SK-N-SH (cell line): ENCODE data around the gene TTC32. TPM values are rescaled to one million over a fixed set of nuclear protein-coding genes. Genes with fewer than 3 reads are reported as not detected.

Source experiments
- CTCF ChIA-PET: fragments of 300-600, 350-600 bp; formaldehyde crosslinking; extraction: SDS; loops from one replicate; lab custom pipeline; 2021; lab: Yijun Ruan, JAX
- POLR2A ChIA-PET: fragments of 350-600 bp; sonication (Branson Sonifier 250); formaldehyde crosslinking; extraction: SDS; loops from one replicate; lab custom pipeline; 2020; ENCODE audit warnings: antibody characterized with exemption, inconsistent platforms; lab: Yijun Ruan, JAX
- DNase-seq: peaks from one replicate; pipeline ENCODE4 v3.0.0; 2012
- H2AFZ ChIP-seq: fragments of 200-600 bp; sonication (generic); 2 replicates; pipeline ENCODE4 v1.8.1; 2016; ENCODE audit warnings: antibody characterized with exemption, mild to moderate bottlenecking, low read depth
- H3F3A ChIP-seq: fragments of 200-600 bp; sonication (generic); replicated peaks from 2 replicates; pipeline ENCODE3; 2016; ENCODE audit warnings: antibody characterized with exemption, mild to moderate bottlenecking; ENCODE audit not compliant: insufficient read depth
- H3K27ac ChIP-seq, 2 experiments: fragments of 200-500 bp in 1 of 2; fragments of 200-600 bp in 1 of 2; sonication (Bioruptor generic) in 1 of 2; sonication (generic), shearing (Covaris generic) in 1 of 2; 2 replicates each; pipeline versions ENCODE4 v1.5.1 to v1.6.1; 2014 to 2016; ENCODE audit warnings: low read depth in 2 of 2, inconsistent platforms in 1 of 2, low read length in 1 of 2, mild to moderate bottlenecking in 1 of 2, mixed read lengths in 1 of 2
- H3K27me3 ChIP-seq: fragments of 200-600 bp; sonication (generic), shearing (Covaris generic); 2 replicates; pipeline ENCODE4 v1.6.1; 2016; ENCODE audit warnings: mixed run types; ENCODE audit not compliant: insufficient read depth
- H3K36me3 ChIP-seq, 2 experiments: fragments of 200-500 bp in 1 of 2; fragments of 200-600 bp in 1 of 2; sonication (Bioruptor generic) in 1 of 2; sonication (generic) in 1 of 2; replicated peaks in 1 of 2; 2 replicates each; pipeline versions ENCODE3 to v1.5.1; 2014 to 2016; ENCODE audit warnings: low read length in 1 of 2, mild to moderate bottlenecking in 1 of 2; ENCODE audit not compliant: insufficient read depth in 2 of 2, control insufficient read depth in 1 of 2
- H3K4me1 ChIP-seq, 2 experiments: fragments of 200-500 bp in 1 of 2; fragments of 200-600 bp in 1 of 2; sonication (Bioruptor generic) in 1 of 2; sonication (generic), shearing (Covaris generic) in 1 of 2; 2 replicates each; pipeline versions ENCODE4 v1.5.1 to v1.6.1; 2014 to 2016; ENCODE audit warnings: low read depth in 1 of 2, low read length in 1 of 2, mixed run types in 1 of 2; ENCODE audit not compliant: insufficient read depth in 2 of 2, control insufficient read depth in 1 of 2
- H3K4me2 ChIP-seq: fragments of 200-600 bp; sonication (generic), shearing (Covaris generic); 2 replicates; pipeline ENCODE4 v1.6.1; 2017; ENCODE audit warnings: mixed run types
- H3K4me3 ChIP-seq, 2 experiments: fragments of 200-500 bp in 1 of 2; fragments of 200-600 bp in 1 of 2; sonication (Bioruptor generic) in 1 of 2; sonication (generic), shearing (Covaris generic) in 1 of 2; 2 replicates each; pipeline versions ENCODE4 v1.5.1 to v1.8.1; 2014 to 2016; ENCODE audit warnings: low read depth in 2 of 2, inconsistent platforms in 1 of 2, low read length in 1 of 2, mild to moderate bottlenecking in 1 of 2, mixed read lengths in 1 of 2, moderate library complexity in 1 of 2
- H3K79me2 ChIP-seq: fragments of 200-600 bp; sonication (generic); 2 replicates; pipeline ENCODE4 v1.8.1; 2017; ENCODE audit warnings: mild to moderate bottlenecking; ENCODE audit not compliant: insufficient read depth
- H3K9ac ChIP-seq: fragments of 200-600 bp; sonication (generic); 2 replicates; pipeline ENCODE4 v1.6.1; 2017; ENCODE audit warnings: mixed run types
- H3K9me2 ChIP-seq: fragments of 200-600 bp; sonication (generic); 2 replicates; pipeline ENCODE4 v1.6.1; 2017; ENCODE audit warnings: mixed run types
- H3K9me3 ChIP-seq: fragments of 200-600 bp; sonication (generic); 2 replicates; pipeline ENCODE4 v1.6.1; 2017; ENCODE audit warnings: mixed run types, mild to moderate bottlenecking, moderate library complexity
- H4K20me1 ChIP-seq: fragments of 200-600 bp; sonication (generic); 2 replicates; pipeline ENCODE4 v1.6.1; 2017; ENCODE audit warnings: mild to moderate bottlenecking, mixed run types; ENCODE audit not compliant: insufficient read depth
- CTCF ChIP-seq: fragments of 200-600 bp; sonication (generic); IDR thresholded peaks from 2 replicates; pipeline ENCODE4 v1.6.1; 2017; ENCODE audit warnings: antibody characterized with exemption, mild to moderate bottlenecking, moderate library complexity
- ELF1 ChIP-seq: IDR thresholded peaks from 2 replicates; pipeline ENCODE4 v1.4.0; 2012
- FOSL2 ChIP-seq: IDR thresholded peaks from 2 replicates; pipeline ENCODE4 v1.4.0; 2012; ENCODE audit warnings: low read depth, mild to moderate bottlenecking, moderate library complexity, borderline replicate concordance
- IRF3 ChIP-seq: fragments of 150-350 bp; IDR thresholded peaks from 2 replicates; pipeline ENCODE4 v1.6.1; 2016; ENCODE audit warnings: mild to moderate bottlenecking, low read depth, low read length
- MAX ChIP-seq: IDR thresholded peaks from 2 replicates; pipeline ENCODE4 v1.4.0; 2012; ENCODE audit warnings: low read depth
- MXI1 ChIP-seq: IDR thresholded peaks from 2 replicates; pipeline ENCODE4 v1.6.1; 2012; ENCODE audit warnings: mild to moderate bottlenecking, low read depth, low read length, improper control_type of control experiment
- NRF1 ChIP-seq: IDR thresholded peaks from 2 replicates; pipeline ENCODE4 v1.6.1; 2012; ENCODE audit warnings: low read depth, mild to moderate bottlenecking, low read length
- PBX3 ChIP-seq: IDR thresholded peaks from 2 replicates; pipeline ENCODE4; 2012
- RAD21 ChIP-seq: IDR thresholded peaks from 2 replicates; pipeline ENCODE4 v1.6.1; 2012; ENCODE audit warnings: mild to moderate bottlenecking, low read length
- RFX5 ChIP-seq: IDR thresholded peaks from 2 replicates; pipeline ENCODE4 v1.6.1; 2012; ENCODE audit warnings: mild to moderate bottlenecking, improper control_type of control experiment, low read length
- RXRA ChIP-seq: IDR thresholded peaks from 2 replicates; pipeline ENCODE4 v1.4.0; 2012; ENCODE audit warnings: low read depth, mild to moderate bottlenecking, borderline replicate concordance
- SMC3 ChIP-seq: IDR thresholded peaks from 2 replicates; pipeline ENCODE4 v1.6.1; 2012; ENCODE audit warnings: low read depth, low read length, improper control_type of control experiment
- TAF1 ChIP-seq: IDR thresholded peaks from 2 replicates; pipeline ENCODE4 v1.6.1; 2012; ENCODE audit warnings: low read depth, mild to moderate bottlenecking, low read length, moderate library complexity, borderline replicate concordance
- TCF12 ChIP-seq: IDR thresholded peaks from 2 replicates; pipeline ENCODE4 v1.4.0; 2012
- TEAD4 ChIP-seq: IDR thresholded peaks from 2 replicates; pipeline ENCODE4 v1.4.0; 2012; ENCODE audit warnings: mild to moderate bottlenecking, borderline replicate concordance; ENCODE audit not compliant: insufficient read depth
- USF1 ChIP-seq: IDR thresholded peaks from 2 replicates; pipeline ENCODE4 v1.4.0; 2012; ENCODE audit warnings: low read depth, borderline replicate concordance
- YY1 ChIP-seq: IDR thresholded peaks from 2 replicates; pipeline ENCODE4 v1.4.0; 2012; ENCODE audit warnings: low read depth, mild to moderate bottlenecking
- ZBTB33 ChIP-seq: IDR thresholded peaks from 2 replicates; pipeline ENCODE4 v1.4.0; 2012; ENCODE audit warnings: low read depth, borderline replicate concordance
- WGBS: methylation state at CpG from one replicate; pipeline ENCODE4 v1.1.6; 2017; ENCODE audit warnings: low lambda C conversion rate; 5-methylcytosine and 5-hydroxymethylcytosine counted together
- polyA plus RNA-seq, 3 experiments: library from polyadenylated mRNA; depleted of rRNA; stranded (reverse); fragments of >200 nt; gene quantifications; 2 replicates each; pipeline ENCODE4 v1.2.3, GENCODE V29; 2012

Gene TTC32
- polyA plus RNA-seq, 1 of the 3 experiments (the other 2 are of a cell fraction), result 9.1 TPM

- Histone ChIP-seq H3K36me3 (no peaks in the 10 kb centered on the region), H3K79me2 (no peaks in the 10 kb centered on the region), H4K20me1 (no peaks in the 10 kb centered on the region), H3K4me1 (no peaks in the 10 kb centered on the region), H3K9me2 (no peaks in the 10 kb centered on the region), H3K4me2 (no peak overlapping the region), H3K9me3 (no peaks in the 10 kb centered on the region), H2AFZ (no peak overlapping the region), H3K27me3 (peaks cover 19% of the 10 kb centered on the region), H3F3A (no peaks in the 10 kb centered on the region), H3K9ac (no peak overlapping the region), H3K4me3 (no peak overlapping the region), H3K27ac (no peak overlapping the region)
- no peak for DNase-seq
- POLR2A ChIA-PET, result no interaction called here
- CTCF ChIA-PET, result interaction anchor here (1.2 to 5.1 kb wide), 2 partner anchors 12 kb away, joined by 4 to 40 read pairs; no protein-coding TSS in a partner anchor
- TF ChIP-seq USF1 (no peak), RXRA (no peak), ELF1 (no peak), RFX5 (no peak), RAD21 (0 out of 2 replicates have a peak, but pooled peaks have one; percentile 6), MAX (no peak), IRF3 (no peak), YY1 (no peak), PBX3 (no peak), TCF12 (no peak), SMC3 (no peak), FOSL2 (no peak), TEAD4 (no peak), CTCF (peak; percentile 33), TAF1 (no peak), NRF1 (no peak), ZBTB33 (no peak), MXI1 (no peak)
- 38% methylated on average over 6 of the region's 7 CpGs for WGBS
These were observed 50.6 kb downstream of the TTC32 start for GRCh38 chr2:19851116-19851695.
